Neural crest cell (in vitro differentiated cells): ENCODE measurements around the gene PGAP2. TPM values are rescaled to one million over a fixed set of nuclear protein-coding genes. Genes with fewer than 3 reads are reported as not detected.
"Not testable (repeated sequence)": the region's sequence is repeated elsewhere in the genome, so short reads cannot be mapped to it uniquely, and the experiment has no call there.

Source experiments
- DNase-seq: peaks from one replicate; pipeline ENCODE4 v3.0.0; 2021; ENCODE audit warnings: low read depth, mixed read lengths, low spot score
- H3K27ac Mint-ChIP-seq: one replicate; pipeline ENCODE4 v1.8.0; 2021; ENCODE audit warnings: mild to moderate bottlenecking, mixed read lengths; ENCODE audit not compliant: unreplicated experiment
- H3K27me3 Mint-ChIP-seq: 2 replicates; pipeline ENCODE4 v1.8.0; 2021; ENCODE audit warnings: low read depth, mild to moderate bottlenecking, mixed read lengths
- H3K36me3 Mint-ChIP-seq: 2 replicates; pipeline ENCODE4 v1.8.0; 2021; ENCODE audit warnings: low read depth, mild to moderate bottlenecking, mixed read lengths
- H3K4me1 Mint-ChIP-seq: 2 replicates; pipeline ENCODE4 v1.8.0; 2021; ENCODE audit warnings: mixed read lengths
- H3K4me3 Mint-ChIP-seq: one replicate; pipeline ENCODE4 v1.8.0; 2021; ENCODE audit warnings: mild to moderate bottlenecking, mixed read lengths
- H3K9me3 Mint-ChIP-seq: 2 replicates; pipeline ENCODE4 v1.8.0; 2021; ENCODE audit warnings: mixed read lengths
- total RNA-seq: library from RNA; stranded (reverse); gene quantifications from 2 replicates; pipeline ENCODE4 v1.2.1, GENCODE V29; 2021
- TF ChIP-seq, protein P1 (sequence below): fragments of 200-600 bp; sonication (generic); conservative IDR thresholded peaks from 2 replicates; pipeline ENCODE4 v1.5.0; 2021; ENCODE audit warnings: antibody characterized with exemption, mild to moderate bottlenecking

The PGAP2 gene
- total RNA-seq, 1 donor from 2014 or later: 34.8 TPM

DNA sequence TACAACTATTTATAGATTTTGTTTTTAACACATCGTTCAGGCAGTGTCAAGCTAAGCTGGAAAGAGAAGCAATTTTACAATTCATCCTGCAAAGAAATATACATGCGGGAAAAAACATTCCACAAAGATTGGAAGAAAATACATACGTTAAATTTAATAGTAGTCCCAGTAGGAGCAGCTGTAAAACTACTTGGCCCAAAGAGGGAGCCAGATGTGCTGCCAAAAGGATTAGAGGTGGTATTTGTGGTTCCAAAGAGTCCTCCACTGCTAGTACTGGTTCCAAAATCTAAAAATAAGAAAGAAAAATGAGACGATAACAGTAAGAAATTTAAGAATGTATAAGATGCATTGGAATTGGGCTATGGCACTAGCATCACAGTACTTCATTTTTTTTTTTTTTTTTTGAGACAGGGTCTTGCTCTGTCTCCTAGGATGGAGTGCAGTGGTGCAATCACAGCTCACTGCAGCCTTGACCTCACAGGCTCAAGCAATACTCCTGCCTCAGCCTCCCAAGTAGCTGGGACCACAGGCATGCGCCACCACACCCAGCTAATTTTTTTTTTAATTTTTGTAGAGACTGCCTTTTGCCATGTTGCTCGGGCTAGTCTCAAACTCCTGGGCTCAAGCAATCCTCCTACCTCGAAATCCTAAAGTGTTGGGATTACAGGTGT, 32.5 kb upstream of the PGAP2 start:
- Mint-ChIP-seq H3K27me3 (no peaks in the 10 kb centered on the region), H3K36me3 (peaks cover 17% of the 10 kb centered on the region), H3K4me3 (no peak overlapping the region), H3K9me3 (no peaks in the 10 kb centered on the region), H3K27ac (no peak overlapping the region), H3K4me1 (no peaks in the 10 kb centered on the region)
- no peak for DNase-seq
- TF ChIP-seq, protein P1, sequence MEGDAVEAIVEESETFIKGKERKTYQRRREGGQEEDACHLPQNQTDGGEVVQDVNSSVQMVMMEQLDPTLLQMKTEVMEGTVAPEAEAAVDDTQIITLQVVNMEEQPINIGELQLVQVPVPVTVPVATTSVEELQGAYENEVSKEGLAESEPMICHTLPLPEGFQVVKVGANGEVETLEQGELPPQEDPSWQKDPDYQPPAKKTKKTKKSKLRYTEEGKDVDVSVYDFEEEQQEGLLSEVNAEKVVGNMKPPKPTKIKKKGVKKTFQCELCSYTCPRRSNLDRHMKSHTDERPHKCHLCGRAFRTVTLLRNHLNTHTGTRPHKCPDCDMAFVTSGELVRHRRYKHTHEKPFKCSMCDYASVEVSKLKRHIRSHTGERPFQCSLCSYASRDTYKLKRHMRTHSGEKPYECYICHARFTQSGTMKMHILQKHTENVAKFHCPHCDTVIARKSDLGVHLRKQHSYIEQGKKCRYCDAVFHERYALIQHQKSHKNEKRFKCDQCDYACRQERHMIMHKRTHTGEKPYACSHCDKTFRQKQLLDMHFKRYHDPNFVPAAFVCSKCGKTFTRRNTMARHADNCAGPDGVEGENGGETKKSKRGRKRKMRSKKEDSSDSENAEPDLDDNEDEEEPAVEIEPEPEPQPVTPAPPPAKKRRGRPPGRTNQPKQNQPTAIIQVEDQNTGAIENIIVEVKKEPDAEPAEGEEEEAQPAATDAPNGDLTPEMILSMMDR: no peak

DNA sequence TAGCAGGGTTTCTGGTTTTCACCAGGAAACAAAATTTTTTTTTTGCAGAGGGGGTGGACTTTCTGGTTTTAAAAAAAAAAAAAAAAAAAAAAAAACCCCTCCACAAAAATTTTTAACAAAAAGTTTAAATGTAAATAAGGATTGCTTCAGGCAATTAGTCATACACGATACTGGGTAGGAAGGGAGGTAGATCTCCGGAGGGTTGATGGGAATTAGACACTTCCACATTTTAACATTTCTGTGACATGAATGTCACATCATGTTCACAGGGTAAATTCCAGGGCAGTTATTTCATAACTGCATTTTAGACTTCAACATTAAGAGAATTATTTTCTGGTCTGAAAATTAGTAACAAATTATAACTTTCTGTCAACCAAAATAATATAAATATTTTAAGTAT, 26.9 kb upstream of the PGAP2 start:
- H3K4me1 Mint-ChIP-seq: no peaks in the 10 kb centered on the region
- no peak overlapping the region for H3K27ac Mint-ChIP-seq
- DNase-seq: no peak
- H3K27me3 Mint-ChIP-seq: no peaks in the 10 kb centered on the region
- no peak overlapping the region for H3K4me3 Mint-ChIP-seq
- peaks cover 10% of the 10 kb centered on the region for H3K36me3 Mint-ChIP-seq
- H3K9me3 Mint-ChIP-seq: no peaks in the 10 kb centered on the region
- TF ChIP-seq, protein P1: no peak

DNA sequence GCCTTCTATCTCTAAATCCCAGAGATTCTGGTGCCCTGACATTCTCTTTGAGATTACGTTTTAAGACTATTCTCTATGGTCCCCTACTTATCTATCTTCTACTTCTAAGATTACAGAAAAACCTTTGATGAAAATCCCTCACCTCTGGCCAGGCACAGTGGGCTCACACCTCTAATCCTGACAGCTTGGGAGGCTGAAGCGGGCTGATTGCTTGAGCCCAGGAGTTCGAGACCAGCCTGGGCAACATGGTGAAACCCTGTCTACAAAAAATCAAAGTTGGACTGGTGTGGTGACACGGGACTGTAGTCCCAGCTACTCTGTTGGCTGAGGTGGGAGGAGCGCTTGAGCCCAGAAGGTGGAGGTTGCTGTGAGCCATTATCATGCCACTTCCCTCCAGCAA, 25.4 kb upstream of the PGAP2 start:
- no peaks in the 10 kb centered on the region for H3K9me3 Mint-ChIP-seq
- DNase-seq: no peak
- TF ChIP-seq, protein P1: no peak
- H3K27me3 Mint-ChIP-seq: no peaks in the 10 kb centered on the region
- no peak overlapping the region for H3K27ac Mint-ChIP-seq
- peaks cover 14% of the 10 kb centered on the region for H3K4me1 Mint-ChIP-seq
- H3K4me3 Mint-ChIP-seq: no peak overlapping the region
- peaks cover 7% of the 10 kb centered on the region for H3K36me3 Mint-ChIP-seq

DNA sequence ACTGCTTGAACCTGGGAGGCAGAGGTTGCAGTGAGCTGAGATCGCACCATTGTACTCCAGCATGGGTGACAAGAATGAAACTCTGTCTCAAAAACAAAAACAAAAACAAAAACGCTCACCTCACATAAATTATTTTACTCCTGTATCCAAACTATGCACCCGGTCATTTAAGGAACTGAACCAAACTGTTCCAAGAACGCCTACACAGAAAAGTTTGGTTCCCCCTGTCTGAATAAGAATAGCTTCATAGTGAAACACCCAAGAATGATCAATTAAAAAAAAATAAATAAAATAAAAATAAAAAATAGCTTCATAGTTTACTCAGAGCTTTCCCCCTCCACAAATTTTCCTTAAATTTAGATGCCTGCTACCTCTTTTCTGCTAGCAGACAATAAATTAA, 24.7 kb upstream of the PGAP2 start:
- TF ChIP-seq, protein P1: no peak
- peaks cover 1% of the 10 kb centered on the region for H3K36me3 Mint-ChIP-seq
- H3K9me3 Mint-ChIP-seq: no peaks in the 10 kb centered on the region
- no peak for DNase-seq
- peaks cover 15% of the 10 kb centered on the region for H3K4me1 Mint-ChIP-seq
- H3K27me3 Mint-ChIP-seq: no peaks in the 10 kb centered on the region
- no peak overlapping the region for H3K27ac Mint-ChIP-seq
- H3K4me3 Mint-ChIP-seq: no peak overlapping the region

DNA sequence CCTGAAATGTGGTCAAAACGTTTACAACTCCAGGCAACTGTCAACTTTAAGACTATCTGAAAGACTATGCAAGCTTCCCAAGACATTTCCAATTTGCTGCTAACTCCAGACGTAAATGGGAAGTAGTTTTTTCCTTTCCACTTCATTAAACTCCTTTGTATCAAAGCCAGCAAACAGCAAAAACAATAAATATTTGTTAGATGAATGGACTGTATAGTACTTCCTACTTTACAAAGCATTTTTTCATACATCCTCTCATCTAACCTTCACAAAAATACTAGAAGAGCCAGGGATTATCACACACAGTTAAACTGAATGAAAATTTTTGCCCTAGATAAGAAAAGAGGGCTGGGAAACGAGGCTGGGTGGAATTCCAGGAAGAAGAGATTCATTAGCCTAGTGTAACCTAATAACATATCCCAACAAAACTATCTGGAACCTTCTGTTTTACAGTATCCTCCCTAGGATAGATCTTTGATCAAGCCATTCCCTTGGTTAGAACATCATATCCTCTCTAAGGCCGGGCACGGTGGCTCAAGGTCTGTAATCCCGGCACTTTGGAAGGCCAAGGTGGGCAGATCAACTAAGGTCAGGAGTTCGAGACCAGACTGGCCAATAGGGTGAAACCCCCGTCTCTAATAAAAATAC, 21.5 kb upstream of the PGAP2 start:
- TF ChIP-seq, protein P1: no peak
- H3K4me3 Mint-ChIP-seq: no peak overlapping the region
- peak overlapping the region; percentile 50 for H3K27ac Mint-ChIP-seq
- DNase-seq: no peak
- H3K27me3 Mint-ChIP-seq: no peaks in the 10 kb centered on the region
- H3K4me1 Mint-ChIP-seq: peaks cover 15% of the 10 kb centered on the region
- H3K36me3 Mint-ChIP-seq: no peaks in the 10 kb centered on the region
- no peaks in the 10 kb centered on the region for H3K9me3 Mint-ChIP-seq

DNA sequence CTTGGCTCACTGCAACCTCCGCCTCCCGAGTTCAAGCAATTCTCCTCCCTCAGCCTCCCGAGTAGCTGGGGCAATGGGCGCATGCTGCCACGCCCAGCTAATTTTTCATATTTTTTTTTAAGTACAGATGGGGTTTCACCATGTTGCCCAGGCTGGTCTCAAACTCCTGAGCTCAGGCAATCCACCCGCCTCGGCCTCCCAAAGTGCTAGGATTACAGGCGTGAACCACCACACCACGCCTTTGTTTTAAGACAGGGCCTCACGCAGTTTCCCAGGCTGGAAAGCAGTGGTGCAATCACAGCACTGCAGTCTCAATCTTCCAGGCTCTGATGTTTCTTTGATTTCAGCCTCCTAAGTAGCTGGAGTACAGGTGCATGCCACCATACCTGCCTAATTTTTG, 14.0 kb upstream of the PGAP2 start:
- not testable (repeated sequence) for H3K4me3 Mint-ChIP-seq, DNase-seq, H3K9me3 Mint-ChIP-seq, H3K27me3 Mint-ChIP-seq, H3K27ac Mint-ChIP-seq
- peaks cover 16% of the 10 kb centered on the region for H3K36me3 Mint-ChIP-seq
- H3K4me1 Mint-ChIP-seq: peaks cover 27% of the 10 kb centered on the region
